Colonic mucosa (tissue), 4 donors: Measurements from ENCODE around the gene JPH3. TPM values are rescaled to one million over a fixed set of nuclear protein-coding genes. Genes with fewer than 3 reads are reported as not detected.

Source experiments
- DNase-seq: peaks from one replicate; pipeline ENCODE4 v3.0.0-alpha.2; 2020
- H3K27ac ChIP-seq: fragments of 200-600 bp; one replicate; pipeline ENCODE4 v1.8.0; 2021
- H3K27me3 ChIP-seq: fragments of 200-600 bp; one replicate; pipeline ENCODE4 v1.8.0; 2021
- H3K36me3 ChIP-seq: fragments of 200-600 bp; one replicate; pipeline ENCODE4 v1.8.0; 2021
- H3K4me1 ChIP-seq: fragments of 200-600 bp; one replicate; pipeline ENCODE4 v1.8.0; 2021; ENCODE audit warnings: mild to moderate bottlenecking
- H3K4me3 ChIP-seq: fragments of 200-600 bp; one replicate; pipeline ENCODE4 v1.8.0; 2021
- H3K9ac ChIP-seq, 2 donors: one replicate each; pipeline ENCODE4 v1.7.0; 2013; ENCODE audit warnings: control low read depth in 2 of 2, low read depth in 2 of 2, low read length in 2 of 2
- H3K9me3 ChIP-seq: fragments of 200-600 bp; one replicate; pipeline ENCODE4 v1.8.0; 2021
- CTCF ChIP-seq: fragments of 200-600 bp; IDR thresholded peaks from one replicate; pipeline ENCODE4 v1.8.0; 2022; ENCODE audit warnings: antibody characterized with exemption, mild to moderate bottlenecking
- intact Hi-C: fragments of 100-400 bp; cut with DNase I; formaldehyde crosslinking; loops from one replicate; pipeline ENCODE4 v1.14.1; 2022
- total RNA-seq, 2 donors: library from RNA; stranded (reverse); fragmentation: NEBNext Ultra II Directional in 1 of 2; extraction: Animal tissue kit (Norgen Biotek cat#: 25700) in 1 of 2; gene quantifications; one replicate each; pipeline ENCODE4 v1.2.1, GENCODE V29; 2021
- donor health status: healthy.
- donor health status: DM: no; HTN: no; CAD: no.
- donor health status: DM: no; HTN: no; CAD: no.

JPH3 gene
- total RNA-seq, 2 donors from 2014 or later = 0.15 to 0.42 TPM

- Histone ChIP-seq H3K27me3 (no peaks in the 10 kb centered on the region), H3K9ac (no peak overlapping the region), H3K9me3 (no peaks in the 10 kb centered on the region), H3K36me3 (no peaks in the 10 kb centered on the region), H3K4me1 (no peaks in the 10 kb centered on the region), H3K4me3 (no peak overlapping the region), H3K27ac (no peak overlapping the region)
- DNase-seq = no peak
- intact Hi-C loops = no loop called here
- no peak for TF ChIP-seq CTCF
These were observed 81.9 kb downstream of the JPH3 start for GRCh38 chr16:87684106-87684677.

GRCh38 chr16:87684711-87685404 is 82.5 kb downstream of the JPH3 start:
- Histone ChIP-seq H3K36me3 (no peaks in the 10 kb centered on the region), H3K4me1 (no peaks in the 10 kb centered on the region), H3K4me3 (no peak overlapping the region), H3K27me3 (no peaks in the 10 kb centered on the region), H3K9ac (no peak overlapping the region), H3K27ac (no peak overlapping the region), H3K9me3 (no peaks in the 10 kb centered on the region)
- intact Hi-C loops = no loop called here
- no peak for TF ChIP-seq CTCF
- DNase-seq = no peak

DNA sequence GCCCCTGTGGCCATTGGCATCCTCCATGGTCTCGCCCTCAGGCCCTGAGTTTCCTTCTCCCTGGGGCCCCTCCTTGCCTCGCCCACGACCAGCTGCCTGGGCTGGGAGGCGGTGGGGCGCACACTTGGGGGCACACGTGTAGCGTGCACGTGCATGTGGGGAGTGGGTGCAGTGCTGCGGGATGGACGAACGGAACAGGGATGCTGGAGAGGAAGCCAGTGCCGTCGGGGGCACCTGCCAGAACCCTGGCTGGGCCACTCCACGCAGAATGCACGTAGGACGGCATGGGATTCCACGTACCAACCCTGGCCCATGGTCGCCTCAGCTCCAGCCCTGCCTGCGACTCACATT is 83.1 kb downstream of the JPH3 start:
- intact Hi-C loops = no loop called here
- Histone ChIP-seq H3K27ac (no peak overlapping the region), H3K9me3 (no peaks in the 10 kb centered on the region), H3K4me1 (no peaks in the 10 kb centered on the region), H3K27me3 (no peaks in the 10 kb centered on the region), H3K9ac (no peak overlapping the region), H3K4me3 (no peak overlapping the region), H3K36me3 (no peaks in the 10 kb centered on the region)
- no peak for TF ChIP-seq CTCF
- no peak for DNase-seq

- H3K9ac ChIP-seq = no peak overlapping the region
- no peak overlapping the region for H3K27ac ChIP-seq
- no peak for TF ChIP-seq CTCF
- no peaks in the 10 kb centered on the region for H3K36me3 ChIP-seq
- H3K4me3 ChIP-seq = no peak overlapping the region
- H3K4me1 ChIP-seq = no peaks in the 10 kb centered on the region
- intact Hi-C loops = no loop called here
- no peaks in the 10 kb centered on the region for H3K27me3 ChIP-seq
- no peak for DNase-seq
- no peaks in the 10 kb centered on the region for H3K9me3 ChIP-seq
These were observed 83.5 kb downstream of the JPH3 start for GRCh38 chr16:87685766-87686165.

GRCh38 chr16:87686697-87687096 is 84.4 kb downstream of the JPH3 start:
- no peak for TF ChIP-seq CTCF
- Histone ChIP-seq H3K27me3 (no peaks in the 10 kb centered on the region), H3K27ac (no peak overlapping the region), H3K9me3 (no peaks in the 10 kb centered on the region), H3K36me3 (no peaks in the 10 kb centered on the region), H3K4me3 (no peak overlapping the region), H3K9ac (no peak overlapping the region), H3K4me1 (no peaks in the 10 kb centered on the region)
- intact Hi-C loops = no loop called here
- no peak for DNase-seq
